ENCODE data around the gene FAM187B.
"Not testable (repeated sequence)": the region's sequence is repeated elsewhere in the genome, so short reads cannot be mapped to it uniquely, and the experiment has no call there.

Gene FAM187B

GRCh38 chr19:35211545-35212230, 16.9 kb downstream of the FAM187B start:
- DNase-seq, result peak; percentile 54

GRCh38 chr19:35209646-35210045, 18.9 kb downstream of the FAM187B start:
- no peak for DNase-seq

- no peak for DNase-seq
These were observed 20.4 kb downstream of the FAM187B start for GRCh38 chr19:35208121-35208520.

- peak; percentile 10 for DNase-seq
These were observed 21.1 kb downstream of the FAM187B start for GRCh38 chr19:35207391-35207871.

GRCh38 chr19:35206855-35207254, 21.7 kb downstream of the FAM187B start:
- no peak for DNase-seq

- peak; percentile 74 for DNase-seq
These were observed 22.2 kb downstream of the FAM187B start for GRCh38 chr19:35206379-35206778.

- peak; percentile 76 for DNase-seq
These were observed 22.7 kb downstream of the FAM187B start for GRCh38 chr19:35205733-35206323.

- DNase-seq, result peak; percentile 91
These were observed 23.5 kb downstream of the FAM187B start for GRCh38 chr19:35204799-35205732.

- DNase-seq, result no peak
These were observed 25.5 kb downstream of the FAM187B start for GRCh38 chr19:35202722-35203688.

GRCh38 chr19:35199481-35199880, 29.1 kb downstream of the FAM187B start:
- no peak for DNase-seq

GRCh38 chr19:35196861-35197260, 31.7 kb downstream of the FAM187B start:
- not testable (repeated sequence) for DNase-seq

- no peak for DNase-seq
These were observed 32.7 kb downstream of the FAM187B start for GRCh38 chr19:35195830-35196229.

GRCh38 chr19:35194012-35194984, 34.2 kb downstream of the FAM187B start:
- DNase-seq, result no peak

GRCh38 chr19:35184884-35185283, 43.7 kb downstream of the FAM187B start:
- DNase-seq, result no peak

- DNase-seq, result no peak
These were observed 44.3 kb downstream of the FAM187B start for GRCh38 chr19:35184267-35184666.

- no peak for DNase-seq
These were observed 47.2 kb downstream of the FAM187B start for GRCh38 chr19:35181387-35181786.

GRCh38 chr19:35179830-35180229, 48.7 kb downstream of the FAM187B start:
- no peak for DNase-seq

- DNase-seq, result no peak
These were observed 49.8 kb downstream of the FAM187B start for GRCh38 chr19:35178701-35179100.

GRCh38 chr19:35177377-35178274, 50.9 kb downstream of the FAM187B start:
- DNase-seq, result peak; percentile 54

- no peak for DNase-seq
These were observed 52.4 kb downstream of the FAM187B start for GRCh38 chr19:35176181-35176570.
